CD4-positive, alpha-beta T cell (primary cell): Measurements from ENCODE around the gene PPP2R5C. TPM values are rescaled to one million over a fixed set of nuclear protein-coding genes. Genes with fewer than 3 reads are reported as not detected.

Experiments used
- ATAC-seq: fragments of 200-7000 bp; cut with Tn5 transposase; one replicate; pipeline ENCODE4 v1.10.0; 2022; ENCODE audit warnings: mild to moderate bottlenecking; ENCODE audit not compliant: poor library complexity
- CTCF ChIA-PET: fragments of 350-600 bp; sonication (Branson Sonifier 250); formaldehyde crosslinking; loops from one replicate; lab custom pipeline; 2021; ENCODE audit warnings: antibody characterized with exemption, inconsistent platforms; lab: Charles Lee
- POLR2A ChIA-PET: fragments of 350-600 bp; sonication (Branson Sonifier 250); formaldehyde crosslinking; loops from one replicate; lab custom pipeline; 2021; ENCODE audit warnings: antibody characterized with exemption, inconsistent platforms; lab: Charles Lee
- DNase-seq, 14 experiments: peaks; one replicate each; pipeline ENCODE4 v3.0.0-alpha.2; 2013 to 2020; ENCODE audit warnings: mixed read lengths in 2 of 14
- H3K27ac ChIP-seq, 2 donors: one replicate each; pipeline versions ENCODE4 v1.5.1 to v1.7.0; 2013; ENCODE audit warnings: low read length in 2 of 2, low read depth in 1 of 2, mild to moderate bottlenecking in 1 of 2
- H3K27me3 ChIP-seq, 2 experiments: 1 replicate in 1 of 2; 2 replicates in 1 of 2; pipeline versions ENCODE4 v1.6.1 to v1.7.0; 2013; ENCODE audit warnings: low read length in 2 of 2, control low read depth in 1 of 2, mild to moderate bottlenecking in 1 of 2, moderate library complexity in 1 of 2; ENCODE audit not compliant: insufficient read depth in 2 of 2, control insufficient read depth in 1 of 2
- H3K36me3 ChIP-seq: one replicate; pipeline ENCODE4 v1.6.1; 2013; ENCODE audit warnings: low read length, control low read depth; ENCODE audit not compliant: insufficient read depth
- H3K4me1 ChIP-seq: one replicate; pipeline ENCODE4 v1.6.1; 2013; ENCODE audit warnings: low read length, control low read depth; ENCODE audit not compliant: insufficient read depth
- H3K4me3 ChIP-seq: one replicate; pipeline ENCODE4 v1.5.1; 2013; ENCODE audit warnings: mild to moderate bottlenecking, low read length, moderate library complexity
- H3K9me3 ChIP-seq, 2 experiments: 1 replicate in 1 of 2; 2 replicates in 1 of 2; pipeline versions ENCODE4 v1.6.1 to v1.7.0; 2013; ENCODE audit warnings: low read length in 2 of 2, mild to moderate bottlenecking in 2 of 2, control low read depth in 1 of 2, moderate library complexity in 1 of 2; ENCODE audit not compliant: control insufficient read depth in 1 of 2, insufficient read depth in 1 of 2
- H3K27ac Mint-ChIP-seq: one replicate; pipeline ENCODE4 v1.8.0; 2020; ENCODE audit warnings: mixed read lengths
- H3K27me3 Mint-ChIP-seq: one replicate; pipeline ENCODE4 v1.8.0; 2021; ENCODE audit warnings: mixed read lengths
- H3K36me3 Mint-ChIP-seq: one replicate; pipeline ENCODE4 v1.8.0; 2021; ENCODE audit warnings: low read depth, mixed read lengths
- H3K4me1 Mint-ChIP-seq: one replicate; pipeline ENCODE4 v1.8.0; 2021; ENCODE audit warnings: low read depth, mixed read lengths
- H3K4me3 Mint-ChIP-seq: one replicate; pipeline ENCODE4 v1.8.0; 2020; ENCODE audit warnings: mild to moderate bottlenecking, mixed read lengths
- H3K9me3 Mint-ChIP-seq: one replicate; pipeline ENCODE4 v1.8.0; 2020; ENCODE audit warnings: mixed read lengths
- intact Hi-C, 2 experiments: fragments of 100-400 bp; cut with DNase I in 1 of 2; cut with micrococcal nuclease in 1 of 2; formaldehyde crosslinking; loops; one replicate each; pipeline versions ENCODE4 v1.15.1 to v1.9.0; 2023 to 2025; cut with DNase I, micrococcal nuclease
- total RNA-seq, 174 experiments: library from RNA in 2 of 174; stranded (reverse) in 2 of 174; gene quantifications; one replicate each; pipeline ENCODE4 v1.2.3 and lab custom pipeline; 2021 to 2026
- TF ChIP-seq, protein P1 (sequence below): fragments of 200-600 bp; IDR thresholded peaks from one replicate; pipeline ENCODE4 v1.8.0; 2022; ENCODE audit warnings: antibody characterized with exemption, mild to moderate bottlenecking

PPP2R5C gene
- total RNA-seq, 2 experiments from 2014 or later: 463 to 487 TPM

DNA sequence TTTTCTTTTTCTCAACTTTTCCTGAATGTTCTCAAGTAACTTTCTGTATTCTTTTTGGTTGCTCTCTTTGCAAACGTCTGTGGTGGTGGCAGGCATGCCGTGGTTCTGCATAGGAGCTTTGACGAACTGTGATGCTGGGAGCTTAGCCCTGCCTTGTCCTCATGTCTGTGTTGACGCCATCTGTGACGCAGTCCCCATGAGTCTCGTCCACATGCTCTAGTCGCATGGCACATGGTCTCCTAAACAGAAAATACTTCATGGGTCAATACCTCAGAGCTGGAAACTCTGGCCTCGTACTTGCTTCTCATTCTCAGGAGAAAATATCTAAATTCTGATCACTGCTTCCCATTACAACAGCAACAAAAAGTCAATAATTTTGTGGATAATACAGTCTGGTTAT lies 152.6 kb downstream of the PPP2R5C start:
- DNase-seq (no peak), ATAC-seq (no peak)
- H3K36me3 Mint-ChIP-seq: peaks cover 86% of the 10 kb centered on the region
- Histone ChIP-seq H3K27ac (no peak overlapping the region), H3K4me1 (no peaks in the 10 kb centered on the region), H3K4me3 (no peak overlapping the region), H3K36me3 (peaks cover 92% of the 10 kb centered on the region), H3K27me3 (no peaks in the 10 kb centered on the region), H3K9me3 (no peaks in the 10 kb centered on the region)
- ChIA-PET POLR2A (no interaction called here), CTCF (no interaction called here)
- H3K27me3 Mint-ChIP-seq: no peaks in the 10 kb centered on the region
- no peaks in the 10 kb centered on the region for H3K9me3 Mint-ChIP-seq
- no peak overlapping the region for H3K4me3 Mint-ChIP-seq
- TF ChIP-seq, protein P1, sequence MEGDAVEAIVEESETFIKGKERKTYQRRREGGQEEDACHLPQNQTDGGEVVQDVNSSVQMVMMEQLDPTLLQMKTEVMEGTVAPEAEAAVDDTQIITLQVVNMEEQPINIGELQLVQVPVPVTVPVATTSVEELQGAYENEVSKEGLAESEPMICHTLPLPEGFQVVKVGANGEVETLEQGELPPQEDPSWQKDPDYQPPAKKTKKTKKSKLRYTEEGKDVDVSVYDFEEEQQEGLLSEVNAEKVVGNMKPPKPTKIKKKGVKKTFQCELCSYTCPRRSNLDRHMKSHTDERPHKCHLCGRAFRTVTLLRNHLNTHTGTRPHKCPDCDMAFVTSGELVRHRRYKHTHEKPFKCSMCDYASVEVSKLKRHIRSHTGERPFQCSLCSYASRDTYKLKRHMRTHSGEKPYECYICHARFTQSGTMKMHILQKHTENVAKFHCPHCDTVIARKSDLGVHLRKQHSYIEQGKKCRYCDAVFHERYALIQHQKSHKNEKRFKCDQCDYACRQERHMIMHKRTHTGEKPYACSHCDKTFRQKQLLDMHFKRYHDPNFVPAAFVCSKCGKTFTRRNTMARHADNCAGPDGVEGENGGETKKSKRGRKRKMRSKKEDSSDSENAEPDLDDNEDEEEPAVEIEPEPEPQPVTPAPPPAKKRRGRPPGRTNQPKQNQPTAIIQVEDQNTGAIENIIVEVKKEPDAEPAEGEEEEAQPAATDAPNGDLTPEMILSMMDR: no peak
- no peak overlapping the region for H3K27ac Mint-ChIP-seq
- intact Hi-C loops: no loop called here
- no peaks in the 10 kb centered on the region for H3K4me1 Mint-ChIP-seq

DNA sequence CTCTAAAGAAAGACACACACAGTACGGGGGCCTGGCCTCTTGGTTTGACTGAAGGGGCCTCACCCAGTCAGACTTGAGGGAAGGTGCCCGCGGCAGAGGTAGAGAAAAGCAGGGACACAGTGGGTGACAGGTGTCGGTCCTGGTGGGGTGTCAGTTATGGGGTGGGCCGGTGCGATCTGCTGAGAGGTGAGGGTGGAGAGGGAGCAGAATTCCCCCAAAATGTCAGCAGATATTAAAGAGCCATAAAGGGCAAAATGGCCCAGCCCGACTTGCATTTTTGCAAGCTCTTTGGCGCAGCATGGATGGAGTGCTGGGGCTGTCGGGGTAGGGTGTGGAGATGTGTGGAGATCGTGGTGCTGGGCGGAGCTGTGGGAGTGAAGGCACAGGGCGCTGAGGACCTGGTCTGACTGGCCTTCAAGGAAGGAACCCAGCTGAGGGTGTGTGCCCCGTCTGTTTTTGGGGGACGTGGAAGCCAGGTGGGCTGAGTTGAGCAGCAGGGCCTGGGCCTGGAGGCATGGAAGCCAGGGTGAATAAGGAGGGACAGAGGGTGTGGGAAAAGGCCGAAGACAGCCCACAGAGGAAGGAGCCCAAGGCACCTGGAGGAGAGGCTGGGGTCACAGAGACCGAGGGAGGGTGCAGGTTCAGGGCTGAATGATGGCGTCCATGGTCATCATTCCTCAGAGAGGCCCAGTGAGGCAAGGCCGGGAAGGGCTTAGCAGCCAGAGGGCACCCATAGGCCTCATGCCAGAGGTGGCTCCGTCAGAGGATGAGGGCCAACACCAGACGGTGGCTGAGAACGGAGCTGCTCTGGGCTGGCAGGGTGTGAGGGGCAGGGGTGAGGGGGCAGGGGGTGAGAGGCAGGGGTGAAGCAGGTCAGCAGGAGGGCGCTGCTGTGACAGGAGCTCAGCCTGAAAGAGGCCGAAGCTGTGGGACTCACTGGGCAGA lies 154.6 kb downstream of the PPP2R5C start:
- ATAC-seq: no peak
- H3K27me3 Mint-ChIP-seq: no peaks in the 10 kb centered on the region
- Histone ChIP-seq H3K9me3 (no peaks in the 10 kb centered on the region), H3K36me3 (peaks cover 83% of the 10 kb centered on the region), H3K27ac (peak overlapping the region in 1 of 2 donors; percentile 25), H3K27me3 (no peaks in the 10 kb centered on the region), H3K4me3 (no peak overlapping the region), H3K4me1 (no peaks in the 10 kb centered on the region)
- H3K27ac Mint-ChIP-seq: peak overlapping the region; percentile 16
- TF ChIP-seq, protein P1: no peak
- ChIA-PET POLR2A (interaction anchor here (0.9 kb wide), 1 partner anchor 92 kb away, joined by 3 read pairs; no protein-coding TSS in a partner anchor), CTCF (no interaction called here)
- no peak overlapping the region for H3K4me3 Mint-ChIP-seq
- intact Hi-C loops: no loop called here
- H3K36me3 Mint-ChIP-seq: peaks cover 87% of the 10 kb centered on the region
- H3K9me3 Mint-ChIP-seq: no peaks in the 10 kb centered on the region
- no peaks in the 10 kb centered on the region for H3K4me1 Mint-ChIP-seq
- DNase-seq: no peak

DNA sequence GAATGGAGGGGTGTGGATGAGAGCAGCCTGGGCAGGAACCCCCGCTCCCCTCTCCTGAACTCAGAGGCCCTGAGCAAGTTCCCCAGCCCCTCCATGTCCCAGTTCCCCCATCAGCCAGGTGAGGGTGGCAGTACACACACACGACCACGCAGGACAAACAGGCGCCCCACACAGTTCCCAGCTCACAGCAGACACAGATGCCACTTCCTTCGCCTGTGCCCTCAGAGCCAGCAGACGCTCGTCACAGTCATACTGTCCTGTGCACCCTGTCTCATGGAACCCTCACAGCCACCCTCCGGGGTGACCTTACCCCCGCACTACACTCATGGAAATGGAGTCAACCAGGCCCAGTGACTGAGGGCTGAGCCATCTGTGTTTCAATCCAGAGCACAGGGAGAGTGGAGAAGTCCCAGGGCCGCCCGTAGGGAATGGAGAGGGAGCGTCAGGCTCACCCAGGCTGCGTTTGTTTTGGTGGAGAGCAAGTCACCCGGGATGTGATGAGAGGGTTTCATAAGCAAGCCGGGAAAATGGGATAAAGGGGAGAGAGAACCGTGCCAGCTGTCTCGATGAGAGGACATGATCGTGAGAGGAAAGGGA lies 155.4 kb downstream of the PPP2R5C start:
- DNase-seq (no peak), ATAC-seq (no peak)
- H3K9me3 Mint-ChIP-seq: no peaks in the 10 kb centered on the region
- Histone ChIP-seq H3K27me3 (no peaks in the 10 kb centered on the region), H3K4me1 (no peaks in the 10 kb centered on the region), H3K36me3 (peaks cover 82% of the 10 kb centered on the region), H3K9me3 (no peaks in the 10 kb centered on the region), H3K27ac (no peak overlapping the region), H3K4me3 (no peak overlapping the region)
- CTCF ChIA-PET: no interaction called here
- peaks cover 87% of the 10 kb centered on the region for H3K36me3 Mint-ChIP-seq
- H3K27ac Mint-ChIP-seq: peak overlapping the region; percentile 24
- H3K27me3 Mint-ChIP-seq: no peaks in the 10 kb centered on the region
- TF ChIP-seq, protein P1: no peak
- H3K4me3 Mint-ChIP-seq: no peak overlapping the region
- no peaks in the 10 kb centered on the region for H3K4me1 Mint-ChIP-seq
- intact Hi-C loops: no loop called here
- POLR2A ChIA-PET: interaction anchor here (0.9 kb wide), 1 partner anchor 93 kb away, joined by 3 read pairs; no protein-coding TSS in a partner anchor
